ENCODE measurements around the gene TSC22D2.
A peak's percentile ranks its signal among the peaks of the same experiment; 100 is the strongest.

The TSC22D2 gene

DNA sequence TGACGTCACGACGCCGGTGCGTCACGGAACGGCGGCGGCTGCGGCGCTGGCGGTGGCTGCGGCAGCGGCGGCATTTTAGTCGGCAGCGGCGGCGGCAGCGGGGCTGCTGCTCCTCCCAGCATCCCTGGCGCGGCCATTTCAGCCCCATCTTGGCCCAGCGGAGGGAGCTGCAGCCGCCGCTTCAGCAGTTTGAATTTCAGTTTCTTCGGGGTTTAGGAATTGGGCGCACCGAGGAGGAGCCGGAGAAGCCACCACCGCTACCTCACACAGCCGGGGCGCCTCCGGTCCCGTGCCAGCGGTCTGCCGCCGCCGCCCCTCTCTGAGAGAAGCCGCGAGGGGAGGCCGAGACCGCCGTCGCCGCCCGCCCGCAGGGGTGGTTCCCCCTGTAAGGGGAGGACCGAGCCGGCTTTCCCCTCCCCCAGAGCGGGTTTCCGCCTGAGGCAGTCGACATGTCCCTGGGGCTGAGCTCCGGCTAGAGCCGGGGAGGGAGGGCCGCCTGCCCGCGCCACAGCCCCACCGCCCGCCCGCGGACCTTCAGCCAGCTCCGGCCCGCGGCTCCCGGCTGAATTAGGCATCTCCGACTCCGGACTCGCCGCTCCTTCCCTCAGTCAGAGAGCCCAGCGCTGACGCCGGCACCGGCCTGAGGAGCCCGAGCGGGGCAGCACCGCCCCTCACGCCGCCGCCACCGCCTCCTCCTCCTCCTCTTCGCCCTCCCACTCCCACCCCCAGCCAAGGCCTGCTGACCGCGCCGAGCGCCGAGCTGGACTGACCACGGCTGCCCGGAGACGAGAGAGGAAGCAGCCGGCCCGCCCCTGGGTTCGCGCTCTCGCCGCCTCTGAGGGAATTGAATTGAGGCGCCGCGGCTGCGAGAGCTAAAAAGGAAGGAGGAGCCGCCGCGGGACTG is at the start of gene TSC22D2:
Gene TSC22D2 (plus strand): TSS at position 78 of the 904 bp plus-strand sequence. CDS start 1,053 bp downstream, outside the sequence.
- DNase-seq (ENCODE audit: low read depth): peak; percentile 83
- TF ChIP-seq, protein P1, sequence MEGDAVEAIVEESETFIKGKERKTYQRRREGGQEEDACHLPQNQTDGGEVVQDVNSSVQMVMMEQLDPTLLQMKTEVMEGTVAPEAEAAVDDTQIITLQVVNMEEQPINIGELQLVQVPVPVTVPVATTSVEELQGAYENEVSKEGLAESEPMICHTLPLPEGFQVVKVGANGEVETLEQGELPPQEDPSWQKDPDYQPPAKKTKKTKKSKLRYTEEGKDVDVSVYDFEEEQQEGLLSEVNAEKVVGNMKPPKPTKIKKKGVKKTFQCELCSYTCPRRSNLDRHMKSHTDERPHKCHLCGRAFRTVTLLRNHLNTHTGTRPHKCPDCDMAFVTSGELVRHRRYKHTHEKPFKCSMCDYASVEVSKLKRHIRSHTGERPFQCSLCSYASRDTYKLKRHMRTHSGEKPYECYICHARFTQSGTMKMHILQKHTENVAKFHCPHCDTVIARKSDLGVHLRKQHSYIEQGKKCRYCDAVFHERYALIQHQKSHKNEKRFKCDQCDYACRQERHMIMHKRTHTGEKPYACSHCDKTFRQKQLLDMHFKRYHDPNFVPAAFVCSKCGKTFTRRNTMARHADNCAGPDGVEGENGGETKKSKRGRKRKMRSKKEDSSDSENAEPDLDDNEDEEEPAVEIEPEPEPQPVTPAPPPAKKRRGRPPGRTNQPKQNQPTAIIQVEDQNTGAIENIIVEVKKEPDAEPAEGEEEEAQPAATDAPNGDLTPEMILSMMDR (IDR thresholded peaks at IDR 0.05; ENCODE audit: low read depth, low read length, missing control alignments): peak; percentile 9

DNA sequence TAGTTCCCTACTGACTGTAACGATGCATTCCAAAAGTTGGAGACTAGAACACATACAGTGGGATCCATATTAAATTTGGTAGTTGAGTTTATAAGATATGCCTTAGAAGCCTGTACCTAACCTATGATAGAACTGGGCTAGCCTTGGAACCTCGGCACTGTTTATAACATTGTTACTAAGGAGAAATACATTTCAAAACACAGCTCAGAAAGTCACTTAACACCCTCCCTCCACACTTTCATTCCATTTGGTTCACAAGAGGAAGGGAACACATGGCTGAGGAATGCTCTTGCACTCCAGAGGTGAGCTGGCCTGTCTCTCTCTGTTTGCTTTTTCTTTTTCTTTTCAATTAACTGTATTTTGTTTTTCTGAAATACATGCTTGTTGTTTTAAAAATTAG is 48.7 kb upstream of the TSC22D2 start:
- DNase-seq (ENCODE audit: low read depth): no peak
- no peak overlapping the region for H3K4me3 ChIP-seq (ENCODE audit: low read depth, low read length)
- in situ Hi-C loops (cut with HindIII; ENCODE audit: low sequenced_read_pairs): no loop called here
- TF ChIP-seq, protein P1 (IDR thresholded peaks at IDR 0.05; ENCODE audit: low read depth, low read length, missing control alignments): no peak

More for the DNA sequence above, at the start of gene TSC22D2:
- peak within 1 kb of the TSS; percentile 88 for H3K4me3 ChIP-seq (ENCODE audit: low read depth, low read length)
- in situ Hi-C loops (cut with HindIII; ENCODE audit: low sequenced_read_pairs): no loop called here

DNA sequence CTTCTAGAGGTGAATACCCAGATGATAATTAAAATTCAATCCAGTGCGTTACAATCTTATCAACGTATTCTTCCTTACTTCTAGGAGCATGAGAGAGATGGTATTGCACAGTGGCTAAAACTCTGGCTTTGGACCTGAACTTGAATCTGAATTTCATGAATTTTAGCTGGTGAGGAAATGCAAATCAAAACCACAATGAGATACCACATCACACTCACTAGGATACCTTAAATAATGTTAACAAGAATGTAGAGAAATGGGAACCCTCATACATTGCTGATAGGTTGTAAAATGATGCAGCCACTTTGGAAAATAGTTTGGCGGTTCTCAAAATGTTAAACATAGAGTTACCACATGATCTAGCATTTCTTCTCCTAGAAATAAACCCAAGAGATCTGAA is 47.1 kb upstream of the TSC22D2 start:
- in situ Hi-C loops (cut with HindIII; ENCODE audit: low sequenced_read_pairs): no loop called here
- no peak for DNase-seq (ENCODE audit: low read depth)
- H3K4me3 ChIP-seq (ENCODE audit: low read depth, low read length): no peak overlapping the region
- TF ChIP-seq, protein P1 (IDR thresholded peaks at IDR 0.05; ENCODE audit: low read depth, low read length, missing control alignments): no peak

DNA sequence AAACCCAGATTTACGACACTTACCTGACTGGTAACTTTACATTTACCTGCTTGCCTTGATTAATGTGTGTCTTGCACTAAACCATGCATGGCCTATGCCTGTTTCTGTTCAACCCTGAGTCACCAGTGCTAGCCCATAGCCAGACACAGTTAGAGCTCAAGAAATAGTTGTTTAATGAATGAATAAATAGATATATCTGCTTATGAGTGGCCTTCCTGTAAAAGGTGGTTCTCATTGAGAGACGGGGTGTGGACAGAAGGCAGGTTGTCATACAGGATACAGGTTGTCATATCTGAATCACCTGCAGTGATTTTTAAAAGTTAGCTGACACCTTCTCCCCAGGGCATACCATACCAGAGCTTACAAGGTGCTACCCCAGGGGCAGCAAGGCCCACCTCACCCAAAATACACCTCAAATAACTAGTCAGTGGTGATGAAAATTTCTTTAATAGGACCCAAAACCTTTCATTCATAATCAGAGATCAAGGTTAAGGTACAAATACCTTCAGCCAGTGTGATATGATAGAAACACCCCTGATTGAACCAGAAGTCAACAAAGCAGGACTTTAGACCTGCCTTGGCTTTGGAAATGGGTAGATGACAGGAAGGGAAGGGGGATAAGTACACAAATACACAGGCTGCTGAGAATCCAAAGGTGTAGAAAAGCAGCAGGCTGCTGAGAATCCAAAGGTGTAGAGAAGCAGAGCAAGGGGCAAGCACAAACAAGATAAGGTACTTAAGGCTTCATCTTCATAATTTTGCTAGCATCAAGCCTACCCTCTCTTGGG is 45.4 kb upstream of the TSC22D2 start:
- no peak for DNase-seq (ENCODE audit: low read depth)
- in situ Hi-C loops (cut with HindIII; ENCODE audit: low sequenced_read_pairs): no loop called here
- TF ChIP-seq, protein P1 (IDR thresholded peaks at IDR 0.05; ENCODE audit: low read depth, low read length, missing control alignments): no peak
- no peak overlapping the region for H3K4me3 ChIP-seq (ENCODE audit: low read depth, low read length)

DNA sequence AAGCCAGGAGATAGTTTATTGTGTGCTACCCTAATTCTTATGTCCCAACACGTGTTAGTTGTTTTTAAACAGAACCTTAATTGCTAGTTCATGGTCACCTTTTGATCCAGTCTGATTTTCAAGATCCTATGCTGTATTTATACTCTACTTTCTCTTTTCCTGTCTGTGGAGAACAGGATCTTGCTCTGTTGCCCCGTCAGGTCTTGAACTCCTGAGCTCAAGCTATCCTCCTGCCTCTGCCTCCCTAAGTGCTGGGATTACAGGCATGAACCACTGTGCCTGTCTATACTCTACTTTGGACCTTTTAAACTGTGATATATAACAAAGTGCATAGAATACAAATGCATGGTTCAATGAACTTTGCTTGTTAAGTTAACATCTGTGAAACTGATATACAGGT is 44.7 kb upstream of the TSC22D2 start:
- no peak overlapping the region for H3K4me3 ChIP-seq (ENCODE audit: low read depth, low read length)
- in situ Hi-C loops (cut with HindIII; ENCODE audit: low sequenced_read_pairs): no loop called here
- TF ChIP-seq, protein P1 (IDR thresholded peaks at IDR 0.05; ENCODE audit: low read depth, low read length, missing control alignments): no peak
- DNase-seq (ENCODE audit: low read depth): no peak

DNA sequence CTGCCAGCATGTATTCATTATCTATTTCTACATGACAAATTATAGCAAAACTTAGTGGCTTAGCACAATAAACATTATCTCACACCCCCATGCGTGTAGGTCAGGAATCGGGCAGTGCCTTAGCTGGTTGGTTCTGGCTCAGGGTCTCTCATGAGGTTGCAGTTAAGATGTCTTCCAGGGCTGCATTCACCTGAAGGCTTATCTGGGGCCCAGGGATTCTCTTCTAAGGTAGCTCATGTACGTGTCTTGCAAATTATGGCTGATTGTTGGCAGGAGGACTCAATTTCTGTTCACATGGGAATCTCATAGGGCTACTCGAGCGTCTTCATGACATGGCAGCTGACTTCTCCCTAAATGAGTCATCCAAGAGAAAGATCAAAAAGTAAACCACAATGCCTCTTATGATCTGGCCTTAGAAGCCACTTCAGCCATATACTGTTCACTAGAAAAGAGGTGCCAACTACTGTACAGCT is 42.9 kb upstream of the TSC22D2 start:
- in situ Hi-C loops (cut with HindIII; ENCODE audit: low sequenced_read_pairs): no loop called here
- DNase-seq (ENCODE audit: low read depth): no peak
- H3K4me3 ChIP-seq (ENCODE audit: low read depth, low read length): no peak overlapping the region
- TF ChIP-seq, protein P1 (IDR thresholded peaks at IDR 0.05; ENCODE audit: low read depth, low read length, missing control alignments): no peak
